Hepatocyte (in vitro differentiated cells): ENCODE measurements around the gene STX5.

ENCODE experiments used
- CTCF ChIP-seq: fragments of 200-600 bp; sonication (generic); IDR thresholded peaks from 2 replicates; pipeline ENCODE4 v1.5.1; 2016; ENCODE audit warnings: antibody characterized with exemption, mild to moderate bottlenecking; ENCODE audit not compliant: poor library complexity
- EZH2 ChIP-seq: fragments of 200-600 bp; sonication (generic); IDR thresholded peaks from 2 replicates; pipeline ENCODE4 v1.6.1; 2016; ENCODE audit warnings: antibody characterized with exemption, mild to moderate bottlenecking, borderline replicate concordance
- EZH2phosphoT487 ChIP-seq: fragments of 200-600 bp; sonication (generic); IDR thresholded peaks from one replicate; pipeline ENCODE4 v1.6.1; 2018; ENCODE audit warnings: antibody characterized with exemption, mild to moderate bottlenecking, low read depth, moderate library complexity; ENCODE audit not compliant: unreplicated experiment, severe bottlenecking

DNA sequence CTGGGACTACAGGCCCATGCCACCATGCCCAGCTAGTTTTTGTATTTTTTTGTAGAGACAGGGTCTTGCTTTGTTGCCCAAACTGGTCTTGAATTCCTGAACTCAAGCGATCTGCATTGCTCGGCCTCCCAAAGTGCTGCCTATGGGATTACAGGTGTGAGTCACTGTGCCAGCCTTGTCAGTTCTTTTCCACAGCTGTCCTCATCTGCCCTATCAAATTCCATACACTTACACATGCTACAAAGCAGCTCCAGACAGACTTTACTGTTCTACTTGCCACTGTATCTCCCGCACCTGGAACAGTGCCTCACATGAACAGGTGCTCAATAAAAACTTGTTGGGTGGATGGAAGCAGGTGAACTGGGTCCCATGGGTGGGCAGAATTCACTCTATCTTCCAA is 8.2 kb downstream of the STX5 start:
- TF ChIP-seq EZH2 (no peak), CTCF (no peak), EZH2phosphoT487 (no peak)
